Measurements from ENCODE around the gene PROC.
A peak's percentile ranks its signal among the peaks of the same experiment; 100 is the strongest.

The PROC gene

DNA sequence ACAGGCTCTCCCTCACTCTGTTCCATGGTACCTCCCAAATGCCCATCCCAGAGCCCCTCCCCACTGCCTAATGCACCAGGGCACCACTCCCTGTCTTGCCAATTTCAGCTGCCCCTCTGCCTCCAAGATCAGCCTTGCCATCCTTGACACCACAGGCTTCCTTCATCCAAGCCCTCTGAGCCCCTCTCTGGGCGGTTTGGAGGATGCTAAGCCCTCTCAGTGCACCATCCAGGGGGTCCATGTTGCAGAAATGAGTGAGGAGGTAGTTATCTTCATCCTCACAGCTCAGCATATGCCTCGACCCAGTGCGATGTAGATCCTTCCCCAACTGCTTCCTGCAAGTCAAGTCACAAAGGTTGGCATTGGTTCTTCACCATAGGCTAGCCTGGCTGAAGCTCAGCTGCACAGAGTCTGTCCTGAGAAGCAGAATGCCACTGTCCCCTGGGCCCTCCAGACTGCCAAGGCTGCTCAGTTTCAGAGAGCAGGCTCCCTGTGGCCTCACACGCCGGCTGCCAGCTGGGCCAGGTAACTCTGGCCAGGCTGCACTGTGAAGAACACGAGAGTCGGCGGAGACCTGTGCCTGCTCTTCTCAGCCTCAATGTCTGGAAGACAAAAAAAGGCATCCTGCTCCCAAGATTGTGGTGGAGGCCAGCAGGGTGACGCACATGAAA, 20.5 kb upstream of the PROC start:
- TF ChIP-seq, protein P1, sequence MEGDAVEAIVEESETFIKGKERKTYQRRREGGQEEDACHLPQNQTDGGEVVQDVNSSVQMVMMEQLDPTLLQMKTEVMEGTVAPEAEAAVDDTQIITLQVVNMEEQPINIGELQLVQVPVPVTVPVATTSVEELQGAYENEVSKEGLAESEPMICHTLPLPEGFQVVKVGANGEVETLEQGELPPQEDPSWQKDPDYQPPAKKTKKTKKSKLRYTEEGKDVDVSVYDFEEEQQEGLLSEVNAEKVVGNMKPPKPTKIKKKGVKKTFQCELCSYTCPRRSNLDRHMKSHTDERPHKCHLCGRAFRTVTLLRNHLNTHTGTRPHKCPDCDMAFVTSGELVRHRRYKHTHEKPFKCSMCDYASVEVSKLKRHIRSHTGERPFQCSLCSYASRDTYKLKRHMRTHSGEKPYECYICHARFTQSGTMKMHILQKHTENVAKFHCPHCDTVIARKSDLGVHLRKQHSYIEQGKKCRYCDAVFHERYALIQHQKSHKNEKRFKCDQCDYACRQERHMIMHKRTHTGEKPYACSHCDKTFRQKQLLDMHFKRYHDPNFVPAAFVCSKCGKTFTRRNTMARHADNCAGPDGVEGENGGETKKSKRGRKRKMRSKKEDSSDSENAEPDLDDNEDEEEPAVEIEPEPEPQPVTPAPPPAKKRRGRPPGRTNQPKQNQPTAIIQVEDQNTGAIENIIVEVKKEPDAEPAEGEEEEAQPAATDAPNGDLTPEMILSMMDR (IDR thresholded peaks at IDR 0.05; ENCODE audit: extremely low read depth, missing control alignments): no peak
- no peak for DNase-seq (ENCODE audit: low spot score)

DNA sequence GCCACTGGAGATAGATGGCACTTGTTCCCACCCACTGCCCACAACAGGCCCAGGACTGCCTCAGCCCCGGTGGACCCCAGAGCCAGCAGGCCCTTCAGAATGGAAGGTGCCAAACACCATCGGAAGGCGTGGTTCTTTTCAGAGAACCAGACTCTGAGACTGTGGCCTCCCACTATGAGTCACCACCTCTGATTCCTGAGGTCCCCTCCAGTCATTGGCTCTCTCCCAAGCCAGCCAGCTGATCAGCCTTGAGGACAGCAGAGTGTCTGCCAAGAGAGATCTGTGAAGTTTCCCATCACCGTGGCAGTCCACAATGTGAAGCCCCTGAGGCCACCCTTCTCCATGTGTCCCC, 20.0 kb upstream of the PROC start:
- TF ChIP-seq, protein P1 (IDR thresholded peaks at IDR 0.05; ENCODE audit: extremely low read depth, missing control alignments): no peak
- DNase-seq (ENCODE audit: low spot score): peak; percentile 74

DNA sequence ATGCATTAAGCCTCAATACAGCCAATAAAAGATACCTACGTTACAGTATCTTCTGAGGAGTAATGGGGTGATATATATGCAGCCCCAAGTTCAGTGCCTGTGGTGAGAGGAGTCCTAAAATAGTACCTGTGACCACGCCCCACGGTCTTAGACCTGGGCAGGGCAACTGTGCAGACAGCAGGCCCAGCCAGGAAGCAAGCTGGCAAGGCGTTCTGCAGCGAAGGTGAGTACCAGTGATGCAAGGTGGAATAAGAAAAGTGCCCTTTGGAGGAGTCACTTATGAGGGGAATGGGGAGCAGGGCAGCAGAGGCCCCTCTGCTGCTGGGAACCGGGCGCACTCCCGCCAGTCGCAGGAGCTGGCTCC, 17.7 kb upstream of the PROC start:
- DNase-seq (ENCODE audit: low spot score): no peak
- TF ChIP-seq, protein P1 (IDR thresholded peaks at IDR 0.05; ENCODE audit: extremely low read depth, missing control alignments): no peak

DNA sequence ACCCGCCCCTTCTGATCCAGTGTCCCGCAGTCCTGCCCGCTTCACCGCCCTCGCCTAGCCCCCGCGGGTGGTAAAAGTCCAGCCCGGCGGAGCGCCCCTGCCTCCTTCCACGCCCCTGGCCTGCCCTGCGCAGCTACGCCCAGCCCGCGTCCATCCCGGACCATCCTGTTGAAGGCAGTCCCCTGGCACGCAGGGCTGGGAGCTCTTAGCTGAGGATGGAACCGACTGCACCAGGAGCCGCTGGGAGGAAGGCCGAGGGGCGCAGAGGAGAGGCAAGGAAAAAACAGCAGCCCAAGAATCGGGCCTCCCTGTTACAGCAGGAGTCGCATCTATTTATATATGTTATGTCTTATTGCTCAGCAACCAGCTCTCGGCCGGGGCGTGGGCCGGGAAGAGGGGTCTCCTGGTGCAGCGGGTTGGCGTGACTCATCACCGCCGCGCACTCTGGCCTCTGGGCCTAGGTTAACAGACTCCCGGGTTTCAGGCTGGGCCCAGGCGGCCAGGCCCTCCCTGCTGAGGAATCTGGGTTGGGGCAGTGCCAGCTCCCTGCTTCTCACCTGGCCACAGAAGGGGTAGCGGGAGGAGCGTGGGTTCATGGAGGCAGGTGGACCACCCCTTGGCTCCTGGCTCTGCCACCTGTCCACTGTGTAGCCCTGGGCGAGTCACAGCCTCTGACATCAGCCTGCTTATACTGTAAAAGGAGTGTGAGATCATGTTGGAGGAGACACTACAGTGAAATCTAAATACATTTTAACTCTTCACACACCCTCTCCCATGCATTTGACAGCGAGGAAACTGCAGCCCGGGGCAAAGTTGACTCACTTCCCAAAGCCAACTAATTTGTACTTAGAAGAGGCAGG, 17.1 kb upstream of the PROC start:
- TF ChIP-seq, protein P1 (IDR thresholded peaks at IDR 0.05; ENCODE audit: extremely low read depth, missing control alignments): no peak
- peak; percentile 12 for DNase-seq (ENCODE audit: low spot score)

DNA sequence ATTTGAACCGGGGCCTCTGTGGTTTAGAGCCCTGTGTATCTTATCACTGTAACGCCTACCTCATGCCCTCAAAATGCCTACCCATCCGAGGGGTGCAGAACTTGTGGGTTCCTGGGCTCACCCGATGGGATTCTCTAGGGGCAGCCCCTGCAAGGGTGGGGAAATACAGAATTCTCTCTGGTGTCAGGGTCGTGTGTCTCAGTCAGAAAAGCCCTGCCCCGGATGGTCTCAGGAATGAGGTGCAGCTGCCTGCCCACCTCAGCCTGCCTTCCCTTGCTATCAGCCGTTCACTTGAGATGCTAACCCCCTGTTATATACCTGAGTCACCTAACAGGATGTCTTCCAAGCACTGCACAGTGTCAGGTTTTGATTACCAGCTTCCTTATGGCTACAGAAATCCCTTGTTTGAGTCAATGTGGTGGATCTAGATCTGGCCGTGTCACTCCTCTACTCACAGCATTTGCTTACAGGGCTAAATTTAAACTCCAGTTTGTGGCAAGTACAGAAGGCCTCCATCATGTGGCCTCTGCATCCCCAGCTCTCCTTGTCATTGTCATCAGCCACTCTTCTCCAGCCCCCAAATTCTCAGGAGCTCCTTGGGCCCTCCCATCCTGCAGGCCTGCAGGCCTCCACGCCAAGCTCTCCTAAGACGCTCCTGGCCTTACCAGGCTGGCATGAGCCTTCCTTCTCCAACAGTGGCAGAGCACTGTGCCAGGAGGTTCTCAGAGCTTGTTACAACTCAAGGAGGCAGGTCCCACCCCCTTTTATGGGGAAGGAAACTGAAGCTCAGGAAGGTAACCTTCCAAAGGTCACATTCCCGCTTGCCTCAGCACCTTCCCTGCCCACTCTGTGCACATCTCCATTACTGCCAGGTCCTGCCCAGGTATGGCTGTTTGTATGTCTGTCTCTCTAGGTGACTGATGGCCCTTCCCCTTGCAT, 16.2 kb upstream of the PROC start:
- peak; percentile 37 for DNase-seq (ENCODE audit: low spot score)
- TF ChIP-seq, protein P1 (IDR thresholded peaks at IDR 0.05; ENCODE audit: extremely low read depth, missing control alignments): no peak

DNA sequence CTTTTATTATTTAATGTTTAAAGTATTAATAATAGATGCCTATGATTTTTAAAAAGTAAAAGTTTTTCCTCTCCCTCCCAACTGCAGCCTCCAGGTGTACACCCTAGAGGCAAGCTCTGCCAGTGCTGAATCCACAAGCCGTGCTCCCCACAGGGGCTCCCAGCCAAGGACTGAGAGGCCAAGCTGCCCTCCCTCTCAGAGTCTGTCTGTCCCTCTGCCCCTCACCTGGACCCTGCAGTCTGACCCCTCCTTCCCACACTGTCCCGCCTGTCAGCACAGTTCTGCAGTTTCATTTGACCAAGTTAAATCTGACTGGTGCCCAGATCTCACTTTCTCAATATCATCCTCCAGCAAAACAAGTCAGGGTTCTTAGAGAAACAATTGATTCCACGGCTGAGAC, 14.8 kb upstream of the PROC start:
- TF ChIP-seq, protein P1 (IDR thresholded peaks at IDR 0.05; ENCODE audit: extremely low read depth, missing control alignments): no peak
- no peak for DNase-seq (ENCODE audit: low spot score)
